Measurements from ENCODE around the gene MRPS14. TPM values are rescaled to one million over a fixed set of nuclear protein-coding genes. Genes with fewer than 3 reads are reported as not detected.
"Not testable (repeated sequence)": the region's sequence is repeated elsewhere in the genome, so short reads cannot be mapped to it uniquely, and the experiment has no call there.

The MRPS14 gene
- total RNA-seq, 1 donor = 13.5 TPM

- no peak for DNase-seq (ENCODE audit: low read depth in 2 of 3, low spot score in 2 of 3)
Measured at GRCh38 chr1:175024773-175025172, 1.5 kb upstream of the MRPS14 start.

GRCh38 chr1:175023922-175024242 is 657 bp upstream of the MRPS14 start:
- DNase-seq (ENCODE audit: low read depth in 2 of 3, low spot score in 2 of 3) = not testable (repeated sequence)

GRCh38 chr1:175019524-175019923 is 3.7 kb downstream of the MRPS14 start:
- no peak for DNase-seq (ENCODE audit: low read depth in 2 of 3, low spot score in 2 of 3)

- no peak for DNase-seq (ENCODE audit: low read depth in 2 of 3, low spot score in 2 of 3)
Measured at GRCh38 chr1:175015243-175015642, 8.0 kb downstream of the MRPS14 start.

- DNase-seq (ENCODE audit: low read depth in 2 of 3, low spot score in 2 of 3) = no peak
Measured at GRCh38 chr1:175013445-175013844, 9.8 kb downstream of the MRPS14 start.

- DNase-seq (ENCODE audit: low read depth in 2 of 3, low spot score in 2 of 3) = no peak
Measured at GRCh38 chr1:175009532-175009931, 13.7 kb downstream of the MRPS14 start.

- DNase-seq (ENCODE audit: low read depth in 2 of 3, low spot score in 2 of 3) = no peak
Measured at GRCh38 chr1:175005085-175005783, 18.0 kb downstream of the MRPS14 start.

- no peak for DNase-seq (ENCODE audit: low read depth in 2 of 3, low spot score in 2 of 3)
Measured at GRCh38 chr1:175003521-175003920, 19.7 kb downstream of the MRPS14 start.

GRCh38 chr1:175002910-175003517 is 20.2 kb downstream of the MRPS14 start:
- DNase-seq (ENCODE audit: low read depth in 2 of 3, low spot score in 2 of 3) = no peak

GRCh38 chr1:175000697-175001187 is 22.5 kb downstream of the MRPS14 start:
- DNase-seq (ENCODE audit: low read depth in 2 of 3, low spot score in 2 of 3) = no peak

GRCh38 chr1:174999936-175000696 is 23.1 kb downstream of the MRPS14 start, which contains the start of gene CACYBP:
TSS of gene CACYBP (plus strand) at chr1:174999947. CDS start at chr1:175000181, 234 bp downstream.
- DNase-seq (ENCODE audit: low read depth in 2 of 3, low spot score in 2 of 3) = peak in 1 of 3 donors; percentile 28

- DNase-seq (ENCODE audit: low read depth in 2 of 3, low spot score in 2 of 3) = peak; percentile 98 to 99 (median 99)
Measured at GRCh38 chr1:174999216-174999935, 23.8 kb downstream of the MRPS14 start.

GRCh38 chr1:174998569-174999215 is 24.5 kb downstream of the MRPS14 start:
- DNase-seq (ENCODE audit: low read depth in 2 of 3, low spot score in 2 of 3) = peak; percentile 41 to 84 (median 71)

- no peak for DNase-seq (ENCODE audit: low read depth in 2 of 3, low spot score in 2 of 3)
Measured at GRCh38 chr1:174997041-174997440, 26.2 kb downstream of the MRPS14 start.

GRCh38 chr1:174996476-174996875 is 26.7 kb downstream of the MRPS14 start:
- peak in 1 of 3 donors; percentile 8 for DNase-seq (ENCODE audit: low read depth in 2 of 3, low spot score in 2 of 3)

GRCh38 chr1:174995916-174996315 is 27.3 kb downstream of the MRPS14 start:
- DNase-seq (ENCODE audit: low read depth in 2 of 3, low spot score in 2 of 3) = no peak

GRCh38 chr1:174995121-174995520 is 28.1 kb downstream of the MRPS14 start:
- no peak for DNase-seq (ENCODE audit: low read depth in 2 of 3, low spot score in 2 of 3)

- DNase-seq (ENCODE audit: low read depth in 2 of 3, low spot score in 2 of 3) = no peak
Measured at GRCh38 chr1:174991473-174991872, 31.8 kb downstream of the MRPS14 start.

- peak in 2 of 3 donors; percentile 42 to 62 for DNase-seq (ENCODE audit: low read depth in 2 of 3, low spot score in 2 of 3)
Measured at GRCh38 chr1:174990382-174990999, 32.7 kb downstream of the MRPS14 start.

Data from hematopoietic multipotent progenitor cell (in vitro differentiated cells).